GM23248 (cell line): ENCODE measurements around the gene SPTB.

Experiments used
- EZH2 ChIP-seq: fragments of 200-600 bp; sonication (generic); IDR thresholded peaks from 2 replicates; pipeline ENCODE4 v1.6.1; 2018; ENCODE audit warnings: antibody characterized with exemption, mild to moderate bottlenecking; ENCODE audit not compliant: insufficient read depth, poor library complexity, severe bottlenecking
- EZH2phosphoT487 ChIP-seq: fragments of 200-600 bp; sonication (generic); IDR thresholded peaks from 2 replicates; pipeline ENCODE4 v1.6.1; 2018; ENCODE audit warnings: antibody characterized with exemption, moderate library complexity, mild to moderate bottlenecking, low read depth; ENCODE audit not compliant: insufficient read depth

- no peak for TF ChIP-seq EZH2phosphoT487
- no peak for TF ChIP-seq EZH2
Measured at GRCh38 chr14:64719601-64720000, 160.1 kb downstream of the SPTB start.
